ENCODE data around the gene PLBD2. TPM values are rescaled to one million over a fixed set of nuclear protein-coding genes. Genes with fewer than 3 reads are reported as not detected.

The PLBD2 gene
- total and polyA plus RNA-seq, 10 of the 15 experiments (the other 5 are each of a cell fraction or from before 2014, with no cell fraction given) = 1.4 to 16.6 (median 5.9) TPM

DNA sequence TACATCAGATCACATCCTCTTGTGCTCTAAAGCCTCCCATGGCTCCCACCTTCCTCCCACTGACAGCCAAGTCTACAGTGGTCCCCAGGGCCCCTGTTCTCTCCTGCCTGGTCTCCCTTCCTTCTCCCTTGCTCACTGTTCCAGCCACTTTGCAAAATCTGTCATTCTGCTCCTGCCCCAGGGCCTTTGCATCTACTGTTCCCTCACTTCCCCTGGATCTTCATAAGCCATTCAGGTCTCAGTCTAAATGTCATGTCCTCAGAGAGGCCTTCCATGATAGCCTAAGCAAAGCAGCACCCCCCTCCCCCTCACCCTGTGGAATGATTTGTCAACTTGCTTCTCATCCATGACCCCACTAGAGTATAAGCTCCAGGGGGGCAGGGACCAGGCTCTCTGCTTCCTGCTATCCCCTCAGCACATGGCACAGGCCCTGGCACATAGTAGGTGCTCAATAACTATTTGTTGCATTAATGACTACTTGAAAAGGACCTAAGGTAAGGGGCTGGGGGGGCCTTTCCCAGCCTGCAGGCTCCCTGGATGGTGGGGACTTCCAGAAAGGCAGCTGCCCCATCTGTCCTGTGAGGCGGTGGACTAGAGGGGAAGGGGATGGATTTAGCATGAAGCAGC lies 28.5 kb upstream of the PLBD2 start:
- H3K4me3 ChIP-seq = no peak overlapping the region
- FAIRE-seq = no peak
- no peaks in the 10 kb centered on the region for H3K9me3 ChIP-seq (replicated peaks; ENCODE audit: control insufficient read depth, insufficient read depth, low read length)
- DNase-seq (ENCODE audit: low read depth, low spot score) = no peak
- in situ Hi-C loops (cut with MboI) (no loop called here), intact Hi-C loops (cut with micrococcal nuclease; ENCODE audit: unreplicated experiment) (no loop called here)
- WGBS (ENCODE audit: insufficient coverage, insufficient replicate concordance, low lambda C conversion rate, missing lambda C conversion rate) = 91% methylated on average over 1 of the region's 1 CpG
- BruUV-seq (replicated peaks) = no TSS peak
- no peaks in the 10 kb centered on the region; a peak in 1 of 4 replicates for H3K36me3 ChIP-seq (ENCODE audit: control insufficient read depth in 2 of 2, insufficient read depth in 2 of 2, low read length in 1 of 2)
- no peaks in the 10 kb centered on the region; the same call in 1 of the 2 replicates for H3K79me2 ChIP-seq (ENCODE audit: control insufficient read depth, insufficient read depth, low read length)
- POLR2A ChIA-PET = no interaction called here
- no peak overlapping the region for H2AFZ ChIP-seq (ENCODE audit: control insufficient read depth, low read depth, low read length)
- H4K20me1 ChIP-seq (ENCODE audit: control insufficient read depth, insufficient read depth) = no peaks in the 10 kb centered on the region
- ATAC-seq = no peak
- SMC1A ChIA-PET (ENCODE audit: uncharacterized antibody, unreplicated experiment) = no interaction called here
- CTCF ChIA-PET = no interaction called here
- no peak overlapping the region for H3K27ac ChIP-seq (ENCODE audit: control insufficient read depth, insufficient read depth)
- no peak overlapping the region for H3K4me2 ChIP-seq (ENCODE audit: control insufficient read depth, insufficient read depth)
- no peak overlapping the region for H3K9ac ChIP-seq (ENCODE audit: control insufficient read depth, insufficient read depth, low read length)
- H3K27me3 ChIP-seq (replicated peaks in 1 of 2; ENCODE audit: control insufficient read depth in 2 of 2, insufficient read depth in 2 of 2, low read length in 1 of 2) = no peaks in the 10 kb centered on the region
- H3K4me1 ChIP-seq (ENCODE audit: control insufficient read depth, insufficient read depth, low read length) = peaks cover 10% of the 10 kb centered on the region
- RAD21 ChIA-PET (ENCODE audit: unreplicated experiment) = no interaction called here
- TF ChIP-seq SMAD5 (IDR thresholded peaks at IDR 0.05; ENCODE audit: low read depth) (no peak), SMC3 (IDR thresholded peaks at IDR 0.05; ENCODE audit: borderline replicate concordance, low read length) (no peak), NR2C1 (IDR thresholded peaks at IDR 0.05) (no peak), TBL1XR1 (IDR thresholded peaks at IDR 0.05; ENCODE audit: low read depth, low read length) (no peak), JUNB (IDR thresholded peaks at IDR 0.05) (no peak), ZNF217 (IDR thresholded peaks at IDR 0.05) (no peak), NRF1 (conservative IDR thresholded peaks at IDR 0.05; ENCODE audit: low read depth, low read length) (no peak), PAX5 (IDR thresholded peaks at IDR 0.05; ENCODE audit: borderline replicate concordance, low read depth, low read length) (no peak), CBX5 (IDR thresholded peaks at IDR 0.05; ENCODE audit: low read depth) (no peak), GATAD2B (conservative IDR thresholded peaks at IDR 0.05; ENCODE audit: low read depth) (no peak), TARDBP (IDR thresholded peaks at IDR 0.05; ENCODE audit: borderline replicate concordance) (no peak)
- TF ChIP-seq, protein P1, sequence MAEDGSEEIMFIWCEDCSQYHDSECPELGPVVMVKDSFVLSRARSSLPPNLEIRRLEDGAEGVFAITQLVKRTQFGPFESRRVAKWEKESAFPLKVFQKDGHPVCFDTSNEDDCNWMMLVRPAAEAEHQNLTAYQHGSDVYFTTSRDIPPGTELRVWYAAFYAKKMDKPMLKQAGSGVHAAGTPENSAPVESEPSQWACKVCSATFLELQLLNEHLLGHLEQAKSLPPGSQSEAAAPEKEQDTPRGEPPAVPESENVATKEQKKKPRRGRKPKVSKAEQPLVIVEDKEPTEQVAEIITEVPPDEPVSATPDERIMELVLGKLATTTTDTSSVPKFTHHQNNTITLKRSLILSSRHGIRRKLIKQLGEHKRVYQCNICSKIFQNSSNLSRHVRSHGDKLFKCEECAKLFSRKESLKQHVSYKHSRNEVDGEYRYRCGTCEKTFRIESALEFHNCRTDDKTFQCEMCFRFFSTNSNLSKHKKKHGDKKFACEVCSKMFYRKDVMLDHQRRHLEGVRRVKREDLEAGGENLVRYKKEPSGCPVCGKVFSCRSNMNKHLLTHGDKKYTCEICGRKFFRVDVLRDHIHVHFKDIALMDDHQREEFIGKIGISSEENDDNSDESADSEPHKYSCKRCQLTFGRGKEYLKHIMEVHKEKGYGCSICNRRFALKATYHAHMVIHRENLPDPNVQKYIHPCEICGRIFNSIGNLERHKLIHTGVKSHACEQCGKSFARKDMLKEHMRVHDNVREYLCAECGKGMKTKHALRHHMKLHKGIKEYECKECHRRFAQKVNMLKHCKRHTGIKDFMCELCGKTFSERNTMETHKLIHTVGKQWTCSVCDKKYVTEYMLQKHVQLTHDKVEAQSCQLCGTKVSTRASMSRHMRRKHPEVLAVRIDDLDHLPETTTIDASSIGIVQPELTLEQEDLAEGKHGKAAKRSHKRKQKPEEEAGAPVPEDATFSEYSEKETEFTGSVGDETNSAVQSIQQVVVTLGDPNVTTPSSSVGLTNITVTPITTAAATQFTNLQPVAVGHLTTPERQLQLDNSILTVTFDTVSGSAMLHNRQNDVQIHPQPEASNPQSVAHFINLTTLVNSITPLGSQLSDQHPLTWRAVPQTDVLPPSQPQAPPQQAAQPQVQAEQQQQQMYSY (CRISPR knock-in tag; IDR thresholded peaks at IDR 0.05) = no peak

All from GM12878 (cell line).